M059J (cell line): ENCODE results near the gene ZFP30. TPM values are rescaled to one million over a fixed set of nuclear protein-coding genes. Genes with fewer than 3 reads are reported as not detected.
"Not testable (repeated sequence)": the region's sequence is repeated elsewhere in the genome, so short reads cannot be mapped to it uniquely, and the experiment has no call there.

ENCODE experiments used
- DNase-seq: peaks from one replicate; pipeline ENCODE4 v3.0.0-alpha.2; 2012; ENCODE audit warnings: low read depth
- total RNA-seq: library from RNA; depleted of rRNA; stranded (reverse); fragments of >200 nt; shearing (Covaris generic); gene quantifications from 2 replicates; pipeline ENCODE4 v1.2.3, GENCODE V29; 2014; rRNA removed

Gene ZFP30
- 5.8 and 10.5 TPM in 2 replicates for total RNA-seq

DNA sequence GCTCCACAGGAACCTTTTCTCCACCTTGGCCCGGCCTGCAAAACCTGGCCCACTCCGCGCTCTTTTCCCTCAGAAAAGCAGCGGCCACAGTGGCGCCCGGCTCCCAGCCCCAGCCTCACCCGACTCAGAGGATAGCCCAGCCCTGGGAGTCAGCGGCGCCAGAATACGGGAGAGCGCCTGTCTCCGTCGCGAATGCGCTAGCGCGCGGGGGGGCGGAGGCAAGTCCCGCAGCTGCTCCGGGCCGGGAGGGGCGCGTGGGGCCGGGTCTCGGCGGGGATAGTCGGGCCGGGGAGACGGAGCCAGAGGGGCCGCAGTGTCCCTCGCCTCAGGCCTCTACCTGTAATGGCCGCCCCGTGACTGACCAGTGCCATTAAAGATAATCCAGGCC, at the start of gene ZFP30:
Gene ZFP30, minus strand, starts transcription at position 165 of the 388 bp plus-strand sequence. CDS start 7,643 bp downstream, outside the sequence.
- DNase-seq, result peak; percentile 83

DNA sequence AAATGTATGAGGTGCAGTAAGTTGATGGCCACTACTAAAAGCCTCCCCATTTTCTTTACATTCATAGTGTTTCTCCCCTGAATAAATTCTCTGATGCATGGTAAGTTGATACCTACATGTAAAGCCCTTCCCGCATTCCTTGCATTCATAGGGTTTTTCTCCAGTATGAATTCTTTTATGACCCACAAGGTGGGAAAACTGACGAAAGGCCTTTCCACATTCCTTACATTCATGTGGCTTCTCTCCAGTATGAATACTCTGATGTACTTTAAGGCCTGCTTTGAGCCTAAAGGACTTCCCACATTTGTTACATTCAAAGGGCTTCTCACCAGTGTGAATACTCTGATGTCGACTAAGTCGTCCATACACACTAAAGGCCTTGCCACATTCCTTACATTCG, 43.8 kb upstream of the ZFP30 start:
- DNase-seq, result peak; percentile 12

- no peak for DNase-seq
These were observed 43.0 kb upstream of the ZFP30 start for GRCh38 chr19:37698216-37698615.

GRCh38 chr19:37695144-37695899, 40.1 kb upstream of the ZFP30 start:
- no peak for DNase-seq

DNA sequence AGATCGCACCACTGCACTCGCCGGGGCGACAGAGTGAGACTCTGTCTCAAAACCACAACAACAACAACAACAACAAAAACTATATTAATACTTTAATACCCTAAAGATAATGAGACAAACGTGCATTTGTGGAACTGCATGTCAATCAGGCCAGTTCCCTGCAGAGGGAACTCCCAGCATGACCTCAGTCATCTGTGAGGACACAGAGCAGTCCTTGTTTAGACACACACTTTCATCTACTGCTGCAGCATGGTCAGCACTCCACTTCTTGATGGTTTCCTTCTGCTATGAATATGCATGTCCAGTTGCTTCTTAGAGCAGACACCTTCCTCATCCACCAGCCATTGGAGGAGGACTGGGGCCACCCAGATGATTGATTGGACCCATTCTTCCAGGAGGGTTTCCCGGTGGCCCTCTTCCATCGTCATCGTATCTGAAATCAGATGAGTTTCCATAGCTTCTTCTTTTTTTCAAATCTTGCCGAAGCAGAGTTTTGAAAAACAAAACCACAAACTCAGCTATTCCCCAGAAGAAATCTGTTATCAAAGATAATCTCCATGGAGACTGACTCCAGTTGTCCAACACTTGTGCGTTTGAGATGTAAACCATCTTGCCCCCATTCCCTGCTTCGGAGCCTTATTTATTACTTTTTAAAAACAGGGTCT, 37.8 kb upstream of the ZFP30 start:
- no peak for DNase-seq

- no peak for DNase-seq
These were observed 36.7 kb upstream of the ZFP30 start for GRCh38 chr19:37691881-37692504.

- DNase-seq, result no peak
These were observed 28.3 kb upstream of the ZFP30 start for GRCh38 chr19:37683520-37683919.

- DNase-seq, result no peak
These were observed 14.2 kb upstream of the ZFP30 start for GRCh38 chr19:37669450-37669914.

GRCh38 chr19:37657157-37657556, 1.9 kb upstream of the ZFP30 start:
- not testable (repeated sequence) for DNase-seq

DNA sequence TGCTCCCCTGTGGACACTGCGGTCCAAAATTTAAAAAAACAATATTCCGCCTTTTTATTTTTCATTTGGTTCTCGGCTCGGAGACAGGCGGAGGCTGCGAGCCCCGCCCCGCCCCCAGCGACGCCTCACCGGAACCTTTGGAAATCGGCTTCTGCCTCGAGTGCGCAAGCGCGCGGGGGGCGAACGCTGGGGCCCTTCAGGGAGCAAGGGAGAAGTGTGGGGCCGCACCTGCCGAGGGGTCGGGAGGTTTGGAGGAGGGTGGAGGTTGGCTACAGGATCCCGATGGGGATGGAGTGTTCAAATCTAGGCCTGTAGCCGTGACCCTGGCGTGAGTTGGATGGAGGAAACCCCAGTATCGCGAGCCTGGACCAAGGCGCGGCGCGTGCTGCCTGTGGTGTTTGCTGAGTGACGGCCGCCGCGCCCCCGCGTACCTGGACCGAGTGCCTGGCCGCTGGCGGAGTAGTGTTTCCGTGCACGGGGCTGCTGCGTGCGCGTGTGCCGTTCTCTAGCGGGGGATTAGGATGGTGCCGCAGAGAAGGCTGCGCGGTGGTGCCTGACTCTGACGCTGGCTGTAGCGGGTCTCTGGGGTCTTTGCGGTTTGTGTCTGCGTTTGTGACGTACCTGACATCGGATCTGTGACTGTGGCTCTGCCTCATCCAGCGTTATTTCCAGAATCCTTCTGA, 565 bp upstream of the ZFP30 start:
- DNase-seq, result peak; percentile 82

- DNase-seq, result peak; percentile 60
These were observed 500 bp downstream of the ZFP30 start for GRCh38 chr19:37654629-37655300.

- peak; percentile 15 for DNase-seq
These were observed 1.1 kb downstream of the ZFP30 start for GRCh38 chr19:37654118-37654517.

GRCh38 chr19:37635076-37636056, 19.9 kb downstream of the ZFP30 start:
- no peak for DNase-seq

- DNase-seq, result no peak
These were observed 60.3 kb downstream of the ZFP30 start for GRCh38 chr19:37594982-37595382.

DNA sequence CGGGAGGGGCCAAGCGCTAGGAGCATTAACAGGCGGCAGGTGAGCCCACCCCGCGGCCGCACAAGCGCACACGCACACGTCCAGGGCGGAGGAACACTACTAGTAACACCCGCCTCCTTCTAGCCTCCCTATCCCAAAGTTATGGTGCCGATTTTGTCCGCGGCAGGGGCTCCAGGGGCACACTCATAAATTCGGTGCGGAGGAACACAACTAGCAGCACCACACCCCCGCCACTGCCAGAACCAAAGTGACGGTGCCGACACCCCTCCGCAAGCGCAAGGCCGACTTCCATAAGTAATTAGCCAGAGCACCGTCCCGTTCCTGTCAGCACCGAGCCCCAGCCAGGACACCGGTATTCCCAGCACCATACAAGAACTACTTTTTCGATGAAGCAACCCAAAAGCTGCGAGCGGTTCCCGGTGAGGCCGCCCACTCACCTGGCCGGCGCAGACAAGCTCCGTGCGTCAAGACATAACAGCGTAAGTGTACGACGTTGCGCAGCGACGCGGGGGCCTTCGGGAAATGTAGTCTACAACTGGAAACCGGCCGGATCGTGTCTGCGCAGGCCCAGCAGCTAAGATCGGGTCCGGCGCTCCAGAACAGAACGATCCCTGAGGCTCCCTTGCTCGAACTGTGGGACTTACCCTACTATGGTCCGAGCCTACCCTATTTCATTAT, 60.8 kb downstream of the ZFP30 start, which contains the start of the genes ZNF540 and ZNF571:
Gene ZNF540, plus strand, starts transcription at position 573 of the 678 bp plus-strand sequence. CDS start 3,572 bp downstream, outside the sequence.
Gene ZNF571, minus strand, starts transcription at position 489 of the 678 bp plus-strand sequence. CDS start 8,116 bp downstream, outside the sequence.
- peak; percentile 93 for DNase-seq

- DNase-seq, result no peak
These were observed 61.3 kb downstream of the ZFP30 start for GRCh38 chr19:37593996-37594303.

GRCh38 chr19:37583340-37583739, 71.9 kb downstream of the ZFP30 start:
- DNase-seq, result no peak

DNA sequence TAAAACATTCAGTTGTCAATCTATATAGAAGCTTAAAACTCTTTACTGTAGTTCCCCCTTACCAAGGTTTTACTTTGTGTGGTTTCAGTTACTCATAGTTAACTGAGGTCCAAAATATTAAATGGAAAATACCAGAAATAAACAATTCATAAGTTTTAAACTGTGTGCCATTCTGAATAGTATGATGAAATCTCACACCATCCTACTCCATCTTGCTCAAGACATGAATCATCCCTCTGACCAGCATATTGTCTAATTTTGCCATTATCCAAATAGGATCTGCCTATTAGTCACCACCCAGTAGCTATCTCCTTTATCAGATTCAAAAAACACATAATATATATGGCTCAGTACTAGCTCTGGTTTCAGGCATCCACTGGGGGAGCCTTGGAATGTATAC, 83.1 kb downstream of the ZFP30 start:
- peak; percentile 36 for DNase-seq

DNA sequence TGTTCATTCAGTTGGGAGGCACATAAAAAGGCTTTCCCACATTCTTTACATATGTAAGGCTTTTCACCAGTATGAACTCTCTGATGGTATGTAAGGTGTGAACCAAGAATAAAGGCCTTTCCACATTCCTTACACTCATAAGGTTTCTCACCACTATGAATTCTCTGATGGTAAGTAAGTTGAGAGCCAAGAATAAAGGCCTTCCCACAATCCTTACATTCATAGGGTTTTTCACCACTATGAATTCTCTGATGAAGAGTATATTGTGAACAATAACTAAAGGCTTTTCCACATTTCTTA, 89.9 kb downstream of the ZFP30 start:
- DNase-seq, result no peak
